ENCODE results near the gene MEG3. TPM values are rescaled to one million over a fixed set of nuclear protein-coding genes. Genes with fewer than 3 reads are reported as not detected.

Gene MEG3
- total and polyA plus RNA-seq, 2 experiments from 2014 or later, result not detected

DNA sequence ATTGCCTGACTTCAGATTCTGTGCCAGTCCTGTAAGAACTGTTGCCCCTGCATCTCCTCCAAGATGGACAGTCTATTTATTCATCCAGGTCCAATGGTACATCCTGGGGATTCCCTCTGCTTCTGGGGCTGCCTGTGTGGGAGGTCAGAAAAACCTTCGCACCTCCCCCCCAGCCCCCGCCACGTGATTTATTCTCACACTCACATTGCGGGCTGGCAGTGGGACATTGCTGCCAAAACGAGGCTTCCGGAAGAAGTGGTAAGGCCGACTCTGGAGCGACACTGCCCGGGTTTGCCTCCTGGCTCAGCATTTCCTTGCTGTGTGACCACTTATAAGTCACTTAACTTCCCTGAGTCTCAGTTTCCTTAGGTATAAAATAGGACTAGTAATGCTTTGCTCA lies 83.5 kb downstream of the MEG3 start:
- Histone ChIP-seq H3K4me2 (no peak overlapping the region), H3K79me2 (replicated peaks; ENCODE audit: insufficient read depth) (no peaks in the 10 kb centered on the region), H3K36me3 (ENCODE audit: insufficient read depth) (no peaks in the 10 kb centered on the region), H3K4me1 (ENCODE audit: insufficient read depth) (no peaks in the 10 kb centered on the region; the same call in 1 of the 2 replicates), H3K9me2 (ENCODE audit: insufficient read depth) (no peaks in the 10 kb centered on the region), H3K27ac (ENCODE audit: low read depth) (no peak overlapping the region), H3K4me3 (no peak overlapping the region), H3F3A (replicated peaks; ENCODE audit: low read depth) (no peaks in the 10 kb centered on the region), H3K27me3 (ENCODE audit: insufficient read depth) (peaks cover 17% of the 10 kb centered on the region), H2AFZ (no peak overlapping the region), H4K20me1 (replicated peaks; ENCODE audit: insufficient read depth) (no peaks in the 10 kb centered on the region; the same call in 1 of the 2 replicates)
- no peak for DNase-seq (ENCODE audit: low spot score)
- peaks cover 2% of the 10 kb centered on the region; the same call in 1 of the 3 replicates for H3K9me3 Mint-ChIP-seq
- H3K4me3 Mint-ChIP-seq, result no peak overlapping the region
- no peak overlapping the region for H3K27ac Mint-ChIP-seq
- no peak for ATAC-seq
- TF ChIP-seq ZNF114 (CRISPR knock-in tag; IDR thresholded peaks at IDR 0.05) (no peak), ZNF331 (CRISPR knock-in tag; IDR thresholded peaks at IDR 0.05; ENCODE audit: low read depth) (no peak), STAT1 (IDR thresholded peaks at IDR 0.05; ENCODE audit: unreplicated experiment) (no peak), EZH2 (IDR thresholded peaks at IDR 0.05; ENCODE audit: low read depth, unreplicated experiment) (no peak), JUNB (IDR thresholded peaks at IDR 0.05; ENCODE audit: unreplicated experiment) (no peak), CREB1 (CRISPR knock-in tag; IDR thresholded peaks at IDR 0.05; ENCODE audit: low read depth) (no peak)
- TF ChIP-seq, protein P1, sequence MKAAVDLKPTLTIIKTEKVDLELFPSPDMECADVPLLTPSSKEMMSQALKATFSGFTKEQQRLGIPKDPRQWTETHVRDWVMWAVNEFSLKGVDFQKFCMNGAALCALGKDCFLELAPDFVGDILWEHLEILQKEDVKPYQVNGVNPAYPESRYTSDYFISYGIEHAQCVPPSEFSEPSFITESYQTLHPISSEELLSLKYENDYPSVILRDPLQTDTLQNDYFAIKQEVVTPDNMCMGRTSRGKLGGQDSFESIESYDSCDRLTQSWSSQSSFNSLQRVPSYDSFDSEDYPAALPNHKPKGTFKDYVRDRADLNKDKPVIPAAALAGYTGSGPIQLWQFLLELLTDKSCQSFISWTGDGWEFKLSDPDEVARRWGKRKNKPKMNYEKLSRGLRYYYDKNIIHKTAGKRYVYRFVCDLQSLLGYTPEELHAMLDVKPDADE (IDR thresholded peaks at IDR 0.05), result no peak
- TF ChIP-seq, protein P2, sequence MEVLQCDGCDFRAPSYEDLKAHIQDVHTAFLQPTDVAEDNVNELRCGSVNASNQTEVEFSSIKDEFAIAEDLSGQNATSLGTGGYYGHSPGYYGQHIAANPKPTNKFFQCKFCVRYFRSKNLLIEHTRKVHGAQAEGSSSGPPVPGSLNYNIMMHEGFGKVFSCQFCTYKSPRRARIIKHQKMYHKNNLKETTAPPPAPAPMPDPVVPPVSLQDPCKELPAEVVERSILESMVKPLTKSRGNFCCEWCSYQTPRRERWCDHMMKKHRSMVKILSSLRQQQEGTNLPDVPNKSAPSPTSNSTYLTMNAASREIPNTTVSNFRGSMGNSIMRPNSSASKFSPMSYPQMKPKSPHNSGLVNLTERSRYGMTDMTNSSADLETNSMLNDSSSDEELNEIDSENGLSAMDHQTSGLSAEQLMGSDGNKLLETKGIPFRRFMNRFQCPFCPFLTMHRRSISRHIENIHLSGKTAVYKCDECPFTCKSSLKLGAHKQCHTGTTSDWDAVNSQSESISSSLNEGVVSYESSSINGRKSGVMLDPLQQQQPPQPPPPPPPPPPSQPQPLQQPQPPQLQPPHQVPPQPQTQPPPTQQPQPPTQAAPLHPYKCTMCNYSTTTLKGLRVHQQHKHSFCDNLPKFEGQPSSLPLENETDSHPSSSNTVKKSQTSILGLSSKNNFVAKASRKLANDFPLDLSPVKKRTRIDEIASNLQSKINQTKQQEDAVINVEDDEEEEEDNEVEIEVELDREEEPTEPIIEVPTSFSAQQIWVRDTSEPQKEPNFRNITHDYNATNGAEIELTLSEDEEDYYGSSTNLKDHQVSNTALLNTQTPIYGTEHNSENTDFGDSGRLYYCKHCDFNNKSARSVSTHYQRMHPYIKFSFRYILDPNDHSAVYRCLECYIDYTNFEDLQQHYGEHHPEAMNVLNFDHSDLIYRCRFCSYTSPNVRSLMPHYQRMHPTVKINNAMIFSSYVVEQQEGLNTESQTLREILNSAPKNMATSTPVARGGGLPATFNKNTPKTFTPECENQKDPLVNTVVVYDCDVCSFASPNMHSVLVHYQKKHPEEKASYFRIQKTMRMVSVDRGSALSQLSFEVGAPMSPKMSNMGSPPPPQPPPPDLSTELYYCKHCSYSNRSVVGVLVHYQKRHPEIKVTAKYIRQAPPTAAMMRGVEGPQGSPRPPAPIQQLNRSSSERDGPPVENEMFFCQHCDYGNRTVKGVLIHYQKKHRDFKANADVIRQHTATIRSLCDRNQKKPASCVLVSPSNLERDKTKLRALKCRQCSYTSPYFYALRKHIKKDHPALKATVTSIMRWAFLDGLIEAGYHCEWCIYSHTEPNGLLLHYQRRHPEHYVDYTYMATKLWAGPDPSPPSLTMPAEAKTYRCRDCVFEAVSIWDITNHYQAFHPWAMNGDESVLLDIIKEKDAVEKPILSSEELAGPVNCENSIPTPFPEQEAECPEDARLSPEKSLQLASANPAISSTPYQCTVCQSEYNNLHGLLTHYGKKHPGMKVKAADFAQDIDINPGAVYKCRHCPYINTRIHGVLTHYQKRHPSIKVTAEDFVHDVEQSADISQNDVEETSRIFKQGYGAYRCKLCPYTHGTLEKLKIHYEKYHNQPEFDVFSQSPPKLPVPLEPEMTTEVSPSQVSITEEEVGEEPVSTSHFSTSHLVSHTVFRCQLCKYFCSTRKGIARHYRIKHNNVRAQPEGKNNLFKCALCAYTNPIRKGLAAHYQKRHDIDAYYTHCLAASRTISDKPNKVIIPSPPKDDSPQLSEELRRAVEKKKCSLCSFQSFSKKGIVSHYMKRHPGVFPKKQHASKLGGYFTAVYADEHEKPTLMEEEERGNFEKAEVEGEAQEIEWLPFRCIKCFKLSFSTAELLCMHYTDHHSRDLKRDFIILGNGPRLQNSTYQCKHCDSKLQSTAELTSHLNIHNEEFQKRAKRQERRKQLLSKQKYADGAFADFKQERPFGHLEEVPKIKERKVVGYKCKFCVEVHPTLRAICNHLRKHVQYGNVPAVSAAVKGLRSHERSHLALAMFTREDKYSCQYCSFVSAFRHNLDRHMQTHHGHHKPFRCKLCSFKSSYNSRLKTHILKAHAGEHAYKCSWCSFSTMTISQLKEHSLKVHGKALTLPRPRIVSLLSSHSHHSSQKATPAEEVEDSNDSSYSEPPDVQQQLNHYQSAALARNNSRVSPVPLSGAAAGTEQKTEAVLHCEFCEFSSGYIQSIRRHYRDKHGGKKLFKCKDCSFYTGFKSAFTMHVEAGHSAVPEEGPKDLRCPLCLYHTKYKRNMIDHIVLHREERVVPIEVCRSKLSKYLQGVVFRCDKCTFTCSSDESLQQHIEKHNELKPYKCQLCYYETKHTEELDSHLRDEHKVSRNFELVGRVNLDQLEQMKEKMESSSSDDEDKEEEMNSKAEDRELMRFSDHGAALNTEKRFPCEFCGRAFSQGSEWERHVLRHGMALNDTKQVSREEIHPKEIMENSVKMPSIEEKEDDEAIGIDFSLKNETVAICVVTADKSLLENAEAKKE (CRISPR knock-in tag; IDR thresholded peaks at IDR 0.05), result no peak
- H3K27me3 Mint-ChIP-seq (ENCODE audit: insufficient read depth, low read depth, poor library complexity), result peaks cover 14% of the 10 kb centered on the region
- no peaks in the 10 kb centered on the region for H3K36me3 Mint-ChIP-seq (ENCODE audit: low read depth)
- H3K4me1 Mint-ChIP-seq, result no peaks in the 10 kb centered on the region; the same call in 2 of the 3 replicates

MicroRNA genes within 50 kb of the gene (microRNA counts, 767-probe panel; counts per million panel counts)
- microRNA hsa-miR-127-3p (not detected), microRNA hsa-miR-127-5p (not detected), microRNA hsa-miR-136-5p (not detected), microRNA hsa-miR-337-3p (not detected), microRNA hsa-miR-337-5p (not detected), microRNA hsa-miR-431-5p (not detected), microRNA hsa-miR-432-5p (not detected), microRNA hsa-miR-433 (not detected), microRNA hsa-miR-493-3p (not detected), microRNA hsa-miR-665 (not detected), microRNA hsa-miR-770-5p (not detected)

Small RNAs within 50 kb of the gene (microRNA-seq; reads per million reads assigned to microRNA genes)
- gene MIR127 (1.1 reads per million), gene MIR136 (not detected), gene MIR2392 (not detected), gene MIR337 (not detected), gene MIR431 (not detected), gene MIR432 (not detected), gene MIR433 (not detected), gene MIR493 (1.3 reads per million), gene MIR665 (not detected)

Small RNAs within 50 kb of the gene (small RNA-seq; reads per million reads assigned to genes)
- not detected for gene AL117190.3 (ENCODE audit: low replicate concordance)
- gene MIR127 (ENCODE audit: low replicate concordance), result not detected
- gene MIR136 (ENCODE audit: low replicate concordance), result not detected
- gene MIR2392 (ENCODE audit: low replicate concordance), result not detected
- not detected for gene MIR337 (ENCODE audit: low replicate concordance)
- not detected for gene MIR431 (ENCODE audit: low replicate concordance)
- gene MIR432 (ENCODE audit: low replicate concordance), result not detected
- not detected for gene MIR433 (ENCODE audit: low replicate concordance)
- gene MIR493 (ENCODE audit: low replicate concordance), result not detected
- gene RF01928 (ENCODE audit: low replicate concordance), result not detected
- gene RF02145 (ENCODE audit: low replicate concordance), result not detected
- not detected for gene SNORD112 (ENCODE audit: low replicate concordance)

Other genes starting within 250 kb of the MEG3 start
- gene BEGAIN, start 238.7 kb upstream of the MEG3 start, total RNA-seq (2014; rRNA removed; shearing (Covaris generic)), result 2.4 and 6.6 TPM in 2 replicates
- 0.60 and 0.94 TPM in 2 replicates for gene BEGAIN, start 238.7 kb upstream of the MEG3 start, polyA plus RNA-seq (2016; fragmentation: Nextera tagmentation; extraction: Ambion mirVana)
- 0.54 and 1.1 TPM in 2 replicates for gene DLK1, start 99.2 kb upstream of the MEG3 start, total RNA-seq (2014; rRNA removed; shearing (Covaris generic))
- gene DLK1, start 99.2 kb upstream of the MEG3 start, polyA plus RNA-seq (2016; fragmentation: Nextera tagmentation; extraction: Ambion mirVana), result 0.70 and 1.2 TPM in 2 replicates
- not detected in 2 replicates for gene RTL1, start 77.6 kb downstream of the MEG3 start, total RNA-seq (2014; rRNA removed; shearing (Covaris generic))
- not detected in 2 replicates for gene RTL1, start 77.6 kb downstream of the MEG3 start, polyA plus RNA-seq (2016; fragmentation: Nextera tagmentation; extraction: Ambion mirVana)

Measured in GM23338 (cell line).